Measurements from ENCODE around the gene CXCR3. TPM values are rescaled to one million over a fixed set of nuclear protein-coding genes. Genes with fewer than 3 reads are reported as not detected.

Gene CXCR3
- total and polyA plus RNA-seq, 2 of the 13 experiments (the other 11 are each of a cell fraction or from before 2014, with no cell fraction given): 0.18 TPM; not detected in 1

DNA sequence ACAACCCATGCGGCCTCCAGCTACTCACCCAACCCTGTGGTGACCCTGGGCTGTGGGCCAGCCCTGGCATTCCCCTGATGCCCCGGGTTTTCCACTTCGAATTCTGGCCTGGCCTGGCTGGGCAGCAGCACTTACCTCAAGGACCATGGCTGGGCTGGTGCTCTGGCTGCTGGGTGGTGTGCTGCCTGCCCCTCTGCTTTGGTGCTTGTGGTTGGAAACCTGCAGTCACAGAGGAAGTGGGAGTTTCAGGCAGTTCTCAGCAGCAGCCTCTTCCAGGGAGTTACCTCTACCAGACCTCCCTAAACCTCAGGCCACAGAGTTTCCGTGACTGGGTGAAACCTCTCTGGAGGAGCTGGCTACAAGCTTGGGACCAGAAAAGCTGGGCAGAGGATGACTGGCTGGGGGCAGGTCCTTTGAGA lies at the start of gene CXCR3 (continued):
- TF ChIP-seq, protein P1, sequence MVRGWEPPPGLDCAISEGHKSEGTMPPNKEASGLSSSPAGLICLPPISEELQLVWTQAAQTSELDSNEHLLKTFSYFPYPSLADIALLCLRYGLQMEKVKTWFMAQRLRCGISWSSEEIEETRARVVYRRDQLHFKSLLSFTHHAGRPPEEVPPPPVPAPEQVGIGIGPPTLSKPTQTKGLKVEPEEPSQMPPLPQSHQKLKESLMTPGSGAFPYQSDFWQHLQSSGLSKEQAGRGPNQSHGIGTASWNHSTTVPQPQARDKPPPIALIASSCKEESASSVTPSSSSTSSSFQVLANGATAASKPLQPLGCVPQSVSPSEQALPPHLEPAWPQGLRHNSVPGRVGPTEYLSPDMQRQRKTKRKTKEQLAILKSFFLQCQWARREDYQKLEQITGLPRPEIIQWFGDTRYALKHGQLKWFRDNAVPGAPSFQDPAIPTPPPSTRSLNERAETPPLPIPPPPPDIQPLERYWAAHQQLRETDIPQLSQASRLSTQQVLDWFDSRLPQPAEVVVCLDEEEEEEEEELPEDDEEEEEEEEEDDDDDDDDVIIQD (CRISPR knock-in tag; IDR thresholded peaks at IDR 0.05; ENCODE audit: low read depth): no peak
- TF ChIP-seq PPARG (CRISPR knock-in tag; conservative IDR thresholded peaks at IDR 0.05): no peak

DNA sequence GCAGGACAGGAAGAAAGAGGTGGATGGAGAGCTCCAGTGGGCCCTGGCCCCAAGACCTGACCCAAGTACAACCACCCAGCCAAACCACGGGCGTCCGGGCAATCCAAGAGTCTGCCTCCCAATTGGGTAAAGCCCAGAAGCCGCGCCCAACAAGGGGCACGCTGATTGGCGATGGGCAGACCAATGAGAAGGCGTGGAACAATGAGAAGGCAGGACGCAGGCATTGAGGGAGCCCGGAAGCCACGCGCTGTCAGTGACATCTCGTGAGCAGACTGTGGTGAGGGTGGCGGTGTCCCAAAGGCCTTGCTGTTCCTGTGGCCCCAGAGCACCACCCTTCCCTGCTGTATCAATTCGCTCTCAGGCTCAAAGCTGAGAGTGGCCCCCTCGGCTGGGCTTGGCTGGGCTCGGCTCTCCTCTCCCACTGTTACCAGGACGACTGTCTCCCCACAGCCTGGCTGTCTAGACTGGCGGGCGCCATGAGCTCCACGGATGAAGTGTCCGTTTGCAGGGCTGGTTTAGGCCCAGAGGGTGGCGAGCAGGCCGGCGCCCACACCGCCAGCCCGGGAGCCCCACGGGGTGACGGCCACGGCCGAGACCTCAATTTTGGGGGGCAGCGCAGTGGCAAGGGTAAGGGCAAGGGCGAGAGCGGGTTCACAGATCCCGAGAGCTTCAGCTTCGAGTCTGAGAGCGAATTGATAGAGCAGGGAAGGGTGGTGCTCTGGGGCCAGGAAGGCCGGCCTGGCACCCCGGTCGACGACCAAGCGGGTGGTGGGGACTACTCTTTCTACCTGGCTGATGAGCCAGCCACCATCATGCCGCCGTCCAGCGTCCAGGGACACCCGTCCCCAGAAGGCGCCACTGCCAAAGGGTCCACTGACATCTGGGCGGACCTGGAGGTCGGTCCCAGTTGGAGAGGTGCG lies 49.3 kb upstream of the CXCR3 start, which contains the start of gene LOC101059915:
TSS of gene LOC101059915 (plus strand) at position 219 of the 920 bp plus-strand sequence.
- in situ Hi-C loops (cut with HindIII; ENCODE audit: extremely low pct_ligation_motif_present, low pct_unique_long_range_greater_than_20kb) (no loop called here), intact Hi-C loops (cut with micrococcal nuclease; ENCODE audit: unreplicated experiment) (no loop called here)
- H4K20me1 ChIP-seq (ENCODE audit: insufficient read depth, low read length): no peaks in the 10 kb centered on the region
- H3K4me1 ChIP-seq (ENCODE audit: insufficient read depth, low read length): no peaks in the 10 kb centered on the region
- H3K4me2 ChIP-seq (ENCODE audit: low read depth, low read length): no peak within 1 kb of the TSS
- no CpG with 5 or more reads among the region's 50 CpGs for WGBS (ENCODE audit: low lambda C conversion rate)
- CTCF ChIA-PET (ENCODE audit: low intra/inter-chr PET ratio, low total read pairs): no interaction called here
- no TSS peak for BruUV-seq (replicated peaks)
- ATAC-seq (no peak), FAIRE-seq (no peak), DNase-seq (ENCODE audit: low spot score) (no peak)
- no peaks in the 10 kb centered on the region for H3K79me2 ChIP-seq (ENCODE audit: insufficient read depth, low read length)
- POLR2A ChIA-PET: no interaction called here
- H3K4me3 ChIP-seq (replicated peaks in 1 of 3; ENCODE audit: insufficient read depth in 1 of 3, low read depth in 2 of 3, low read length in 3 of 3): no peak within 1 kb of the TSS
- no peak within 1 kb of the TSS for H3K9ac ChIP-seq (ENCODE audit: insufficient read depth, low read depth, low read length)
- no peak within 1 kb of the TSS for H3K27ac ChIP-seq (ENCODE audit: extremely low read length, insufficient read depth, low read length)
- no peak within 1 kb of the TSS for H2AFZ ChIP-seq (ENCODE audit: low read length)
- H3K36me3 ChIP-seq (replicated peaks in 1 of 2; ENCODE audit: control insufficient read depth in 1 of 2, insufficient read depth in 2 of 2, low read length in 2 of 2): no peaks in the 10 kb centered on the region
- peaks cover 0 to 4% of the 10 kb centered on the region in 2 experiments; a peak in 2 of 5 replicates for H3K27me3 ChIP-seq (ENCODE audit: control insufficient read depth in 1 of 2, insufficient read depth in 2 of 2, low read length in 2 of 2)
- H3K9me3 ChIP-seq (ENCODE audit: low read length): no peaks in the 10 kb centered on the region
- TF ChIP-seq, protein P2, sequence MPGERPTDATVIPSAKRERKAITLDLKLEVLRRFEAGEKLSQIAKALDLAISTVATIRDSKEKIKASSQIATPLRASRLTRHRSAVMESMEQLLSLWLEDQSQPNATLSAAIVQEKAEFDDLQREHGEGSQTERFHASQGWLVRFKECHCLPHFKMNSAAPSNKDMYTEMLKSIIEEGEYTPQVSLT (CRISPR knock-in tag; IDR thresholded peaks at IDR 0.05; ENCODE audit: borderline replicate concordance, low read depth): no peak
- TF ChIP-seq ZNF296 (CRISPR knock-in tag; conservative IDR thresholded peaks at IDR 0.05) (no peak), GFI1 (CRISPR knock-in tag; IDR thresholded peaks at IDR 0.05; ENCODE audit: borderline replicate concordance) (no peak), EHMT2 (IDR thresholded peaks at IDR 0.05; ENCODE audit: borderline replicate concordance, low read depth, low read length) (no peak), RXRA (CRISPR knock-in tag; IDR thresholded peaks at IDR 0.05) (no peak)
- TF ChIP-seq, protein P3, sequence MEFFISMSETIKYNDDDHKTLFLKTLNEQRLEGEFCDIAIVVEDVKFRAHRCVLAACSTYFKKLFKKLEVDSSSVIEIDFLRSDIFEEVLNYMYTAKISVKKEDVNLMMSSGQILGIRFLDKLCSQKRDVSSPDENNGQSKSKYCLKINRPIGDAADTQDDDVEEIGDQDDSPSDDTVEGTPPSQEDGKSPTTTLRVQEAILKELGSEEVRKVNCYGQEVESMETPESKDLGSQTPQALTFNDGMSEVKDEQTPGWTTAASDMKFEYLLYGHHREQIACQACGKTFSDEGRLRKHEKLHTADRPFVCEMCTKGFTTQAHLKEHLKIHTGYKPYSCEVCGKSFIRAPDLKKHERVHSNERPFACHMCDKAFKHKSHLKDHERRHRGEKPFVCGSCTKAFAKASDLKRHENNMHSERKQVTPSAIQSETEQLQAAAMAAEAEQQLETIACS (CRISPR knock-in tag; IDR thresholded peaks at IDR 0.05): no peak
- TF ChIP-seq, protein P4, sequence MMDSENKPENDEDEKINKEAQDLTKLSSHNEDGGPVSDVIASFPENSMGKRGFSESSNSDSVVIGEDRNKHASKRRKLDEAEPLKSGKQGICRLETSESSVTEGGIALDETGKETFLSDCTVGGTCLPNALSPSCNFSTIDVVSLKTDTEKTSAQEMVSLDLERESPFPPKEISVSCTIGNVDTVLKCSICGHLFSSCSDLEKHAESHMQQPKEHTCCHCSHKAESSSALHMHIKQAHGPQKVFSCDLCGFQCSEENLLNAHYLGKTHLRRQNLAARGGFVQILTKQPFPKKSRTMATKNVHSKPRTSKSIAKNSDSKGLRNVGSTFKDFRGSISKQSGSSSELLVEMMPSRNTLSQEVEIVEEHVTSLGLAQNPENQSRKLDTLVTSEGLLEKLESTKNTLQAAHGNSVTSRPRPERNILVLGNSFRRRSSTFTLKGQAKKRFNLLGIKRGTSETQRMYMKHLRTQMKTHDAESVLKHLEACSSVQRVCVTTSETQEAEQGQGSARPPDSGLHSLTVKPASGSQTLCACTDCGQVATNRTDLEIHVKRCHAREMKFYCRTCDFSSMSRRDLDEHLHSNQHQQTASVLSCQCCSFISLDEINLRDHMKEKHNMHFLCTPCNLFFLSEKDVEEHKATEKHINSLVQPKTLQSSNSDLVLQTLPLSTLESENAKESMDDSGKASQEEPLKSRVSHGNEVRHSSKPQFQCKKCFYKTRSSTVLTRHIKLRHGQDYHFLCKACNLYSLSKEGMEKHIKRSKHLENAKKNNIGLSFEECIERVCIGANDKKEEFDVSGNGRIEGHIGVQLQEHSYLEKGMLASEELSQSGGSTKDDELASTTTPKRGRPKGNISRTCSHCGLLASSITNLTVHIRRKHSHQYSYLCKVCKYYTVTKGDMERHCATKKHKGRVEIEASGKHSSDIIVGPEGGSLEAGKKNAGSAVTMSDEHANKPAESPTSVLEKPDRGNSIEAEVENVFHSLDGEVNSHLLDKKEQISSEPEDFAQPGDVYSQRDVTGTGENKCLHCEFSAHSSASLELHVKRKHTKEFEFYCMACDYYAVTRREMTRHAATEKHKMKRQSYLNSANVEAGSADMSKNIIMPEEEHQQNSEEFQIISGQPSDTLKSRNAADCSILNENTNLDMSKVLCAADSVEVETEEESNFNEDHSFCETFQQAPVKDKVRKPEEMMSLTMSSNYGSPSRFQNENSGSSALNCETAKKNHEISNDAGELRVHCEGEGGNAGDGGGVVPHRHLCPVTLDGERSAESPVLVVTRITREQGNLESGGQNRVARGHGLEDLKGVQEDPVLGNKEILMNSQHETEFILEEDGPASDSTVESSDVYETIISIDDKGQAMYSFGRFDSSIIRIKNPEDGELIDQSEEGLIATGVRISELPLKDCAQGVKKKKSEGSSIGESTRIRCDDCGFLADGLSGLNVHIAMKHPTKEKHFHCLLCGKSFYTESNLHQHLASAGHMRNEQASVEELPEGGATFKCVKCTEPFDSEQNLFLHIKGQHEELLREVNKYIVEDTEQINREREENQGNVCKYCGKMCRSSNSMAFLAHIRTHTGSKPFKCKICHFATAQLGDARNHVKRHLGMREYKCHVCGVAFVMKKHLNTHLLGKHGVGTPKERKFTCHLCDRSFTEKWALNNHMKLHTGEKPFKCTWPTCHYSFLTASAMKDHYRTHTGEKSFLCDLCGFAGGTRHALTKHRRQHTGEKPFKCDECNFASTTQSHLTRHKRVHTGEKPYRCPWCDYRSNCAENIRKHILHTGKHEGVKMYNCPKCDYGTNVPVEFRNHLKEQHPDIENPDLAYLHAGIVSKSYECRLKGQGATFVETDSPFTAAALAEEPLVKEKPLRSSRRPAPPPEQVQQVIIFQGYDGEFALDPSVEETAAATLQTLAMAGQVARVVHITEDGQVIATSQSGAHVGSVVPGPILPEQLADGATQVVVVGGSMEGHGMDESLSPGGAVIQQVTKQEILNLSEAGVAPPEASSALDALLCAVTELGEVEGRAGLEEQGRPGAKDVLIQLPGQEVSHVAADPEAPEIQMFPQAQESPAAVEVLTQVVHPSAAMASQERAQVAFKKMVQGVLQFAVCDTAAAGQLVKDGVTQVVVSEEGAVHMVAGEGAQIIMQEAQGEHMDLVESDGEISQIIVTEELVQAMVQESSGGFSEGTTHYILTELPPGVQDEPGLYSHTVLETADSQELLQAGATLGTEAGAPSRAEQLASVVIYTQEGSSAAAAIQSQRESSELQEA (CRISPR knock-in tag; IDR thresholded peaks at IDR 0.05; ENCODE audit: not compliant biosample characterization): no peak

All from HepG2 (cell line).